Measurements from ENCODE around the gene RBBP8NL.
"Not testable (repeated sequence)": the region's sequence is repeated elsewhere in the genome, so short reads cannot be mapped to it uniquely, and the experiment has no call there.

The RBBP8NL gene

GRCh38 chr20:62374331-62375152, 52.8 kb downstream of the RBBP8NL start:
- no peak for DNase-seq (ENCODE audit: low read depth)

DNA sequence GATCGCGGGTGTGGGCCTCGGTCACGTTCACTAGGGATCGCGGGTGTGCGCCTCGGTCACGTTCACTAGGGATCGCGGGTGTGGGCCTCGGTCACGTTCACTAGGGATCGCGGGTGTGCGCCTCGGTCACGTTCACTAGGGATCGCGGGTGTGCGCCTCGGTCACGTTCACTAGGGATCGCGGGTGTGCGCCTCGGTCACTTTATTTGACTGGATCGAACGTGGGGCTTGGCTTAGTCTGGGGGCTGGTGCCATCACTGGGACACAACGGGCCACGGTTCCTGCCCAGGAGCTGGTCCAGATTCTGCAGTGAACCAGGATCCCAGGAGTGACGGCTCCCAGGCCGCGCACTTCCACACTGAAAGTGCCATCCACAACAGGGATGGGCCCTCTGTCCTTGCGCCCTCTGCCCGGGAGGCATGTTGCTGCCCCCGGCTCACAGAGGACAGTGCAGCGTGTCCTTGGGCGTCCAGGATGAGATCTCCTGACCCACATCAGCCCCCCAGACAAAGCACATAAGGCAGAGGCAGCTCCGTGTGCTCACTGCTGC, 53.6 kb downstream of the RBBP8NL start:
- not testable (repeated sequence) for DNase-seq (ENCODE audit: low read depth)

- no peak for DNase-seq (ENCODE audit: low read depth)
Observed at GRCh38 chr20:62372042-62372993, 55.0 kb downstream of the RBBP8NL start.

- no peak for DNase-seq (ENCODE audit: low read depth)
Observed at GRCh38 chr20:62371588-62372041, 55.7 kb downstream of the RBBP8NL start.

GRCh38 chr20:62370807-62371587, 56.3 kb downstream of the RBBP8NL start:
- no peak for DNase-seq (ENCODE audit: low read depth)

GRCh38 chr20:62370115-62370806, 57.1 kb downstream of the RBBP8NL start:
- peak; percentile 61 for DNase-seq (ENCODE audit: low read depth)

DNA sequence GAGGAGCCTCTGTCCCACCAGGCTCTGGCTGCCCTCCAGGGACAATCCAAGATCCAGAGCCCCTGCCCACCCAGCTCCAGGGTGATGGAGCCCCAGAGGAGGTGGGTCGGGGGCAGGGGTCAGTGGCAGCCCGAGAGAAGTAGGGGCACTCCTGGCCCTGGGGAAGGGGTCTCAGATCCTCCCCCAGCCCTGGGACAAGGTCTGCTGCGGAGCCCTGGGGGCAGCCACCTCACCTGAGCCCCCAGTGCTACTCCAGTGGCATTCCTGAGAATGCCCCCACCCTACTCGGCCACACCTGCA, 57.6 kb downstream of the RBBP8NL start:
- no peak for DNase-seq (ENCODE audit: low read depth)

GRCh38 chr20:62368976-62369814, 58.1 kb downstream of the RBBP8NL start:
- DNase-seq (ENCODE audit: low read depth) = peak; percentile 60

DNA sequence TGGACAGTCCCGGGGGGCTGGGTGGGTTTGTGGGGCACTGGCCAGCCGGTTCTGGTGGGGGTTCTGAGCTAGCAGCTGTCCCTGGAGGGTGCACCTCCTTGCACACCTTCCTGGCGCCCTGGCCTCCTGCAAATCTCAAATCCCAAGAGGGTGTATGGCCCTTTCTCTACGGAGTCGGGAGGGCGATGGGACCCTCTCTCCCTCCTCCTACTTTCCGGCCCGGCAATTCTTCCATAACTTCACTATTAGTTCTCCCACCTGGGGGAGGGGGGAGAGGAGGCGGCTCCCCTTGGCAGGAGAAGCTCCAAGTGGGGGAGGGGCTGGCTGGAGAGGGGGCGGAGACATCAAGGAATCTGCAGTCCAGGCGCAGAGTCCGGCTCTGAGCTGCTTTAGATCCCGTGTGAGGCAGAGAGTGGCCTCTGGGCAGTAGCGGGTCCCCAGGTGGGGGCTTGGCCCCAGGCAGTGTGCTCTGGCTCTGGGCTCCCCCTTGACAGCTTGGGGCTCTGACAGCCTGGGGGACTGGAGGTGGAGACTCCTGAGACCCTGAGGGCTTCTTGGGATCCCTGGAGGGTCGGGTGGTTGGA, 58.9 kb downstream of the RBBP8NL start:
- no peak for DNase-seq (ENCODE audit: low read depth)

GRCh38 chr20:62367633-62368391, 59.5 kb downstream of the RBBP8NL start:
- DNase-seq (ENCODE audit: low read depth) = no peak

DNA sequence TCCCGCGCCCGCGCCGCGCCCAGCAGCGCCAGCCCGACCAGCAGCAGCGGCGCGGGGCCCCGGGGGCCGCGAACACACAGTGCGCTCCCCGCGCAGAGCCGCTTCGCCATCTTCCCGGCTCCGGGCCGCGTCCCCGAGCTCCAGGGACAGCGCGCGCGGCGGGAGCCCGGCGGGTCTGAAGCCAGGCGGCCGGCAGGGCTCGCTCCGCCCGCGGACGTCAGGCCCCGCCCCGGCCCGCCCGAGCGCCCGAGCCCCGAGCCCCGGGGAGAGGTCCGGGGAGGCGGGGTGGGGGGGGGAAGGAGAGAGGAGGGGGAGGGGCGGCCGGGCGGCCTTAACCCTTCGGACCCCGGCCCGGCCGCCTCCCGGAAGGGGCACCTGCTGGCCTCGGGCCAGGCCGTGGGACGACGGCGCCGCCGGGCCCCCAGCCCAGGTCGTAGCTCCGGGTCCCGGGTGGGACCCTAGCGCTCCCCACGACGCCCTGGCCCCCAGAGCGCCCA, 60.2 kb downstream of the RBBP8NL start, which contains the start of gene LAMA5:
Gene LAMA5, minus strand, starts transcription at position 177 of the 497 bp plus-strand sequence. Its CDS starts 67 bp downstream, at position 110.
- peak; percentile 34 for DNase-seq (ENCODE audit: low read depth)

DNA sequence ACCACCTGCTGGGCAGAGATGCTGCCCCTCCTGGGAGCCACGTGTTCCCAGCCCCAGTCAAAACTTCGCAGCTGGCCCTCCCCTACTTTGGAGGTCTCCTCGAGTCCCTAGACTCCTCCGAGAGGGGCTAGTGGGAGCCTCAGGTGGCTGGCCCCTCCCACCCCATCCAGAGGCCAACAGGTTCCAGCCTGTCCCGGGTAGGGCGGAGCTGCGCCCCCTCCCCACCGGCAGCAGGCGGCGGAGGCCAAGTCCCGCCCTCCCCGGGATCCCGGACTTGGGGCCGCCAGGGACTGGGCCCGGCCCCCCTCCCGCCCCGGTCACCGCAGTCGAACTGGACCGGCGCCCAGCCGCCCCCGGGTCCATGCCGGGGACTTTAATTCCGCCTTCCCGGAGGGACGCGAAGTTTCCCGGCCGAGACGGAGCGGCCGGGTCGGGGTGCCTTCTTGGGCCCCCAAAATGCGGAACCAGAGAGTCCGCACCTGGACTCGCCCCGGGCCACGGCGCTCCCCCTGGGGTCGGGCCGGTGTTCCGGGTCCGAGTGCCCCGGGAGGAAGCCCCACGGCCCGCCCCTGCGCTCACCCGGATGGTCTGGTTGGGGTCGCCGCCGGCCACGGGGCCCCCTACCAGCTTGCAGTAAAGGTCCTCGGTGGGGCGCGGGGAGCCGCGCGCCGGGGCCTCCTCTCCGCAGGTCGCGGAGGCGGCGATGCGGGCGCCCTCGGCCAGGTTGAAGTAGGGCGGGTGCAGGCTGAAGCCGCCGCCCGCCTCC, 60.8 kb downstream of the RBBP8NL start:
- no peak for DNase-seq (ENCODE audit: low read depth)

DNA sequence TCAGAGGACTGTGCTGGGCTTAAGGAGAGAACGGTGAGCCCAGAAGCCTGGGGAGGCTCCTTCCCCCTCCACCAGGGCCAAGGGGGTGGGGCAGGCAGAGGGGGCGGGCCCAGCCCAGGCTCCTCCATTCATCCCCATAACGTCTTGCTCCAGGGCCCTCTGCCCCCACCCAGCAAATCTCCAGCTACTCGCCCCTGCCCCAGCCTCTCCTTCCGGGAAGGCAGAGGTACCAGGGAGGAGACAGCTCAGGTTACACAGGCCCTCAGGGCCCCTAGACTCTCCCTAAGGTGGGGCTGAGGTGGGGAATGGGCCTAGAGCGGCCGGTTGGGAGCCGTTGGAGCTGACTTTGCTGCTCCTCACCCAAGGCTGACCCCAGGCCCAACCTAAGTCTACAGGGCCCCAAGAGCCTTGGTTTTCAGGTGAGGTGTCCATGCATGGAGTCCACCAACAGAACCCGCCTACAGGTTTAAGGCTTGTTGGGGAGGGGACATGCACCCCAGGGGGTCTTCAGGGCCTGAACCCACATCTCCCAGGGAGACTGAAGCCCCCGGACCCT, 61.4 kb downstream of the RBBP8NL start:
- DNase-seq (ENCODE audit: low read depth) = no peak

GRCh38 chr20:62364911-62365736, 62.2 kb downstream of the RBBP8NL start:
- no peak for DNase-seq (ENCODE audit: low read depth)

DNA sequence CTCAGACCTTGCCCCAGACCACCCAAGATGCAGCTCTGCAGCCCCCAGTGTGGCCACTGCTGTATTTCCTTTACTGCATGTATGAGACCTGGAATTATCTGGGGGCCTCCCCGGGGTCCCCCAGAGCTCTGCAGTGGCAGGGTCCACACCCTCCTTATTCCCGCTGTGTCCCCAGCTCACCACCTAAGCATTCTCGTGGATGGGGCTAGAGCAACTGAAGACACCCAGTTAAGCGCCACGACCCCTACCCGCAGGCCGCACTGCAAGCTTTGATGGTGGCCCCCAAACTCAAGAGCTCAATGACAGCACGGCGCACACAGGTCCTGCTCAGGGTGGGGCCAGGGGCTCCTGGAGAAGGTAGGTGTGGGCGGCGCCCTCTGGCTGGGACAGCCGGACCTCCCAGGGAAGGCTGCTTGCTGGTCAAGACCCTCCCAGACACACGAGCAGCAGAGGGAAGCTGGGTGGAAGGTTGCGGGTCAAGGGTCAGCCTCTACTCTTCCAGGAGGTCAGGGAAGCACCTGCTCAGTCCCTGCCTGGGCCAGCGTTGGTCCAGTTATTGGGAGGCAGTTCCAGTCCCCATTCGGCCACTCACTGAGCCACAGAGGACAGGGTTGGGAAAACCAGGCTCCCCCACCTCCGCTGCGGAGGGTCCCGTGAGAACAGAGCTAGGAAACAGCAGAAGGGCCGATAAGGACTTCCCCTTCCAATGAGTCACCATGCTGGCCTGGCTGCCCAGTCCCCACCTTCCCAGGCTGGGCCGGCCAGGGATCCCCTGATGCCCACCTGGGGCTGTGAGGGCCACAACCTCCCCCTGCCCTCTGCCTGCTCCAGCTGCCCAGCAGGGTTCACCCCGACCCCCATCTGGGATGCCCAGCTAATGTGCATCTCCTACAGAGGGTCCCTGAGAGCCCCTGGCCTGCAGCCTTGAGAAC, 63.2 kb downstream of the RBBP8NL start:
- DNase-seq (ENCODE audit: low read depth) = no peak

All from fibroblast of gingiva (primary cell).